Metanephros (tissue), 2 donors: ENCODE measurements around the gene DUSP15. TPM values are rescaled to one million over a fixed set of nuclear protein-coding genes. Genes with fewer than 3 reads are reported as not detected.

ENCODE experiments used
- small RNA-seq: library from RNA; depleted of rRNA; stranded (forward); fragments of <200 nt; gene quantifications from one replicate; pipeline ENCODE3, GENCODE V24; 2014; ENCODE audit warnings: low replicate concordance
- total RNA-seq: library from RNA; depleted of rRNA; stranded (reverse); fragments of >200 nt; gene quantifications from one replicate; pipeline ENCODE4 v1.2.3, GENCODE V29; 2014

The DUSP15 gene, protein sequence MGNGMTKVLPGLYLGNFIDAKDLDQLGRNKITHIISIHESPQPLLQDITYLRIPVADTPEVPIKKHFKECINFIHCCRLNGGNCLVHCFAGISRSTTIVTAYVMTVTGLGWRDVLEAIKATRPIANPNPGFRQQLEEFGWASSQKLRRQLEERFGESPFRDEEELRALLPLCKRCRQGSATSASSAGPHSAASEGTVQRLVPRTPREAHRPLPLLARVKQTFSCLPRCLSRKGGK
- 18.0 TPM for total RNA-seq

DNA sequence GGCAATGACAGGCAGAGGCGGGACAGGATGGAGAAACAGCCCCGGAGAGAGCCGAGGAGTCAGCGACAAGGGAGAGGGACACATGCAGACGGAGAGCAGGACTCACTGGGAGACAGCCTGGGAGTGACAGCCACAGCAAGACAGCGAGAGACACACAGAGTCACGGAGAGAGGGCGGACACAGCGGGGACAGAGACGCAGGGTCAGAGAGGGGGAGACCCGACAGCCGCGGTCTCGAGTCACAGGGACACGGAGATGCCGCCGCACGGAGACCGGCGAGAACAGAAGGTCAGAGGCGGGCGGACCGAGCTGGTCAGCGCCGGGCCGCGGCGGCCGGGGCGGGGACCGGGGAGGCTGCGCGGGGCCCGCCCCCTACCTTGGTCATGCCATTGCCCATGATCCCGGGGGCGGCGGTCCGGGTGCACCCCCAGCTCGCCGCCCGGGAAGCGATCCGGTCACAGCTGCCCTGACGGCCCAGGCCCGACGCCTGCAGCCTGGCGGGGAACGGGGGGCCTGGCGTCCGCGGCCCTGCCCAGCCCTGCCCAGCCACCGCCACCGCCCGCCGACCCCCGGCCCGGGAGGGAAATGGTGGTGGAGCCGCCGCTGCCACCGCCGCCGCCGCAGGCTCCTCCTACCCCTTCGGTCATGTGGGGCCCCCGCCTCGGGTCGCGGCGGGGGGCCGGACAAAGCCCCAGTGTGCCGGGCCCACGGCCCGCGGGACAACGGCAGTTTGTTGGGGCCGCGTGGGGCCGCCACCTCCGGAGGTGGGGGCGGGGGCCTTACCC, at the start of gene DUSP15, which contains the start of gene TTLL9:
Gene DUSP15 (minus strand): TSS at position 586 of the 784 bp plus-strand sequence. CDS start 190 bp downstream, at position 396.
Gene TTLL9 (plus strand): TSS at position 693 of the 784 bp plus-strand sequence. CDS start 493 bp downstream, outside the sequence.

DNA sequence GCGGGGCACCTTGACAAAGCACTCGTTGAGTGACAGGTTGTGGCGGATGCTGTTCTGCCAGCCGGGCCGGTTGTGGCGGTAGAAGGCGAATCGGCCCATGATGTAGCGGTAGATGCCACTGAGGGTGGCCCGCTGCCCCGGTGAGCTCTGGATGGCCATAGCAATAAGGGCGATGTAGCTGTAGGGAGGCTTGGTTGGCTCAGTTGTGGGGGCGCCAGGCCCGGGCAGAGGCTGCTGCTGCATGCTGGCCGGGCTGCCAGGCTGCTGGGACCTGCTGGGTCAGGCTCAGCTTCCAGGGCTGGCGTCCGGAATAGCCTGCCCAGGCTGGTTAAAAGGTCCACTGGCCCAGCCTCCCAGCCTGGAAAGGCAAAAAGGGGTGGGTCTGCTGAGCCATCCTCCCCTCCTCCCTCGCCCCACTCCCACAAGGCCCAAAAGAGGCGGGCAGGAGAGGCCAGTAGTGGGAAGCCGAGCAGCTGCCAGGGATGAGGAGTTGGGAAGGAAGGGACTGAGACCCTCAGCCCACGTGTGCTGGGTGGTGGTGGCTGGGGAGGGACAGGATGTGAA, 24.9 kb downstream of the DUSP15 start, which contains the start of gene FOXS1:
Gene FOXS1 (minus strand): TSS at position 305 of the 564 bp plus-strand sequence. CDS start 62 bp downstream, at position 243.

DNA sequence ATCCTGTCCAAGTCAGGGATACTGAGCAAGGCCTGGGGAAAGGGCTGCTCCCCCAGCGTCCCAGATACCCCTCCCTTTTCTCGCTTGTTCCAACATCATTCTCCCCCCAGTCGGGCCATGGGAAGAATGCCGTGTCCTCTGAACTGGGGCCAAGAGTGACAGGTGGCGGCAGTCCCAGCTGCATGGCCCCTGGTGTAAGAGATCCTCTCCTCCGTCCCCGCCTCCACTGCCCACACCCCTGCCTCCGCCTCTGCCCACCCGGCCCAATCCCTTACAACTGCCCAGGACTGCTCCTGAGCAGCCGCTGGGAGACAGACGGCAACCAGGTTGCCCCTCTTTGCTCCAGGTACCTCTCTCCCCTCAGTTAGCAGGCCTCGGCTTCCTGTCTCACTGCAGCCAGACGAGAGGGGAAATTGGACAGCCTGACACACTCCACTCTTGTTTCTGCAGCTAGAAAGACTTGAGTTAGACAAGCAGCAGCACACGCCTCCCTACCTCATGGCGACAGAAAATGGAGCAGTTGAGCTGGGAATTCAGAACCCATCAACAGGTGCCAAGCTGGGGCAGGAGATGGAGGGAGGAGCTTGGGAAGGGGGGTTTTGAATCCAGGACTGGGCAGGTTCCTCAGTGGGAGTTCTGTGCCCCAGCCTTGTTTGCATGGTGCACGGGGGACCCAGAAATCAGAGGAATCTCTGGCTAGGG, 51.1 kb downstream of the DUSP15 start, which contains the start of gene MYLK2:
Gene MYLK2 (plus strand): TSS at position 274 of the 702 bp plus-strand sequence. CDS start 225 bp downstream, at position 499.

Small RNAs within 50 kb of the gene (small RNA-seq; reads per million reads assigned to genes)
- 0.12 reads per million for gene RNU1-94P

Other genes starting within 250 kb of the DUSP15 start
- gene COX4I2, start 232.6 kb downstream of the DUSP15 start, total RNA-seq, result 4.5 TPM
- 80.6 TPM for gene BCL2L1, start 147.7 kb downstream of the DUSP15 start, total RNA-seq
- gene TPX2, start 131.2 kb downstream of the DUSP15 start, total RNA-seq, result 16.1 TPM
- 21.3 TPM for gene MYLK2, start 51.2 kb downstream of the DUSP15 start, total RNA-seq
- gene FOXS1, start 24.9 kb downstream of the DUSP15 start, total RNA-seq, result 5.3 TPM
- gene TTLL9, start 107 bp upstream of the DUSP15 start, total RNA-seq, result 2.0 TPM
- 5.9 TPM for gene PDRG1, start 81.5 kb upstream of the DUSP15 start, total RNA-seq
- 0.23 TPM for gene XKR7, start 97.6 kb upstream of the DUSP15 start, total RNA-seq
- 12.7 TPM for gene CCM2L, start 139.9 kb upstream of the DUSP15 start, total RNA-seq
- gene HCK, start 181.7 kb upstream of the DUSP15 start, total RNA-seq, result 11.8 TPM
- gene TM9SF4, start 239.2 kb upstream of the DUSP15 start, total RNA-seq, result 61.0 TPM